GM18498 (cell line): Measurements from ENCODE around the gene ZDHHC1.

Experiments
- ATAC-seq: cut with Tn5 transposase; IDR thresholded peaks from one replicate; pipeline ENCODE4 v1.9.1; 2021; ENCODE audit warnings: mild to moderate bottlenecking, moderate library complexity; ENCODE audit not compliant: unreplicated experiment

Gene ZDHHC1

DNA sequence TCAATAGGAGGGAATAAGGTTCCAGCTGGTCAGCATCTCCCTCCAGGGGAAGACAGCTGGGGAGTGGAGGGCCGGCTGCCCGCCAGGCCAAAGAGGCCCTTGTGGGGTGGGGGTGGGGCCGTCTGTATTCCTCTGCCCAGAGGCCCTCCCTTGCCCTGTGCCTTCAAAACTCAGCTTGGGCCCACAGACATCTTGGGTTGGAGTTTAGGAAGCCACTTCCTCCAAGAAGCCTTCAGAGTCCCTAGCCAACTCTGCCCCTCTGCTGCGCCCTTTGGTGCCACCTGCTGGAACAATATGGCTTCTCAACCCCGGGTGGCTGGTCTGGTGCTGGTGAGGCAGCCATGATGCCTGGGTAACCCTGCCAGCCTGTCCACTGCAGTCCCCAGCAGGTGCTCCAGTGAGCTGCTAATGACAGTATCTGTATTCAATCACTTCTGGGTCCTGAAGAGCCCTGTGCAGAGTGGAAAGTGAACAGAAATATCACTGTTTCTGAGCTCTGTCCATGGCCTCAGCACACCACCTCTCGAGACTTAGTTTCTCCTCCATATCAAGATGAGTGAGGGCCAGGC, 31.3 kb upstream of the ZDHHC1 start:
- ATAC-seq = no peak

DNA sequence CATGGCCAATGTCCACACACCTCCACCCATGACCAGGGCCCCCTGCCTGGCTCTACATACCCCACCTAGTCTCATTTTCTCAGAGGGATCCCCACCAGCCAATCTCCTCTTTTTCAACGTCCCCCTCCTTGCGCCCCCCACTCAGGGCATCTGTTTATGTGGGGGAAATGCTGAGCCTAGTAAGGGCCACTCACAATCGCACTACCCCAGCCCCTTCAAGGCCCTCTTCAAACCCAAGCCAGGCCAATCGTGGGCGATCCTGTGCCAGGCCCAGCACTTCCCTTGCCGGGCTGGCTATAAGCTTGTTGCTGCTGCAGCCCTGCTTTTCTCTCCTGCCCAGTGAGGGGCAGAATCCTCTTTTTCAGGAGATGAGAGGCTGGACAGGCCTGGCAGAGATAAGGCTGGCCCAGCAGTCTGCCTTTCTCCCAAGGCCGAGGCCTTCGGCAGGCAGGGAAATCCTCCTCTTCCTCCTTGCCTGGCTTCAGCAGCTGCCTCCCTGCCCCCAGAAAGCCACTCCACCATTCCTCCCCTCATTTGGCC, 30.8 kb upstream of the ZDHHC1 start:
- no peak for ATAC-seq

DNA sequence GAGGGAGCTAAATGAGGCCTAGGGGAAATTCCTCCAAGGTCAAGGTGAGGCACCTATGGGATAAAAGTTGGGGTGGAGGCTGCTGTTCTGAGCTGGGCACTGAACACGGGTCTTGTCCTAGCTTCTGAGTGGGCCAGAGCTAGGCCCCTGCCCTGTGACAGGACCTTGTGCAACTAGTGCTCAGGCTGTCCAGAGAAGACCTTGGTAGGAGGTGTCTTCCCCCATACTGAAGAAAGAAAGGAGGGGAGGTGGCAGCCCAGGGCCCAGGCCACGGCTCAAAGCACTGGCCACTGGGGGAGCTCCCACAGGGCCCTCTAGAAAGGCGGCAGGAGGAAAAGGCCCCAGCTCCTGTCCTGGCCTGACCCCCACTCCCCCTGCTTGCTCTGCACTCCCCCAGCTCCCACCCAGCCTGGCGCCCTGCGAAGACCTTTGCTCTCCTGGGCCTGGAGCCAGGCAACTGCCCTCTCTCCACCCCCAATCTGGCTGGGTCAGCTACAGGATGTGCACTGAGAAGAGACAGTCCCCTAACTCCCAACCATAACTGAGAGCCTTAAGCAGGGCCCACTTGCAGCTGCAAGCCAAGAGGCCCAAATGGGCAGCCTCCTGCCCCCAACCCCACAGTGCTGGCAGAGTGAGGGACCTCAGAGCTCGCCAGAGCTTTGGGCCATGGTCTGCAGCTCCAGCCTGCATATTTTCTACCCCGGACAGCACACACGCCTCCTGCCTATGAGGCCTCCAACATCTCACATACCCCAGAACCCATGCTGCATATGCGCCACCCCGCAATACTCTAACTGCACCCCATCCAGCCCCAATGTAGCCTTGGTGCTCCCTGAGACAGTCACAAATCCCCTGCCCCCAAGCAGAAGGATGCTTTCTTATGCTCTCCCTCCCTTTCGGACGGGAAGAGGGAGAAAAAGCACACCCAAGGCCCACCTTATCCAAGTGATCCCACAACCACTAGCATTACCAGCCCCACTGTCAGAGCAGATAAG, 29.9 kb upstream of the ZDHHC1 start:
- ATAC-seq = no peak

DNA sequence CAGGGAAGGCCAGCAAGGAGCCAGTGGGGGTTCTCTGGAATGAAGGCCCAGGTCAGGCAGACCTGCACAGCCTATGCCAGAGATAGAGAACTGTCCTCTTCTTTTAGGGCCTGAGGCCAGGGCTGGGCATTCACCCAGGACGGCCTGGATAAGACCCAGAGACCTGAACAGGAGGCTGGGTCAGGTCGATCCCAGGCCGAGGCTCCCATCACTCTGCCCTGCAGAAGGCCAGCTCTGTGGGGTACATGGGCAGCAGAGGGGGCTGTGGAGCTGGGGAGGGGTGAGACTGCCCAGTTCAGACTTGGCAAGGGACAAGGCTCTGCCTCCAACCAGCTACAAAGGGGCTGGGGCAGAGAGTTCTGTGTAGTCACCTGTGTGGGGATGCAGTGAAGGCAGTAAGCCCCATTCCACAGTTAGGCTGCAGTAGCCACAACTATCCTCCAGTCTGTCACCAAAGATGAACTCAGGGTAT, 29.2 kb upstream of the ZDHHC1 start:
- ATAC-seq = no peak

DNA sequence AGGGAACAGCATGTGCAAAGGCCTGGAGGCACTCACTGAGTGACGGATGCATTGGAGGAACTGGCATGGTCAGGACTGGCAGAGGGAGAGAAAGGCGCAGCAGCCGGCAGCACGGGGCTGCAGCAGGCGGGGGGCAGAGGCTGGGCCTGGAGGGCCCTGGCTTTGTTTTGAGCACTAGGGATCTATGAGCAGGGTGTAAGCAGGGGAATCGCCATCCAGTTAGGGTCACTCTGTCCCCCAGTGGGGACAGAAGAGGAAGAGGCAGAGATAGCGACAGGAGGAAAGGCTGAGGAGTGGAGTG, 28.8 kb upstream of the ZDHHC1 start:
- ATAC-seq = no peak

DNA sequence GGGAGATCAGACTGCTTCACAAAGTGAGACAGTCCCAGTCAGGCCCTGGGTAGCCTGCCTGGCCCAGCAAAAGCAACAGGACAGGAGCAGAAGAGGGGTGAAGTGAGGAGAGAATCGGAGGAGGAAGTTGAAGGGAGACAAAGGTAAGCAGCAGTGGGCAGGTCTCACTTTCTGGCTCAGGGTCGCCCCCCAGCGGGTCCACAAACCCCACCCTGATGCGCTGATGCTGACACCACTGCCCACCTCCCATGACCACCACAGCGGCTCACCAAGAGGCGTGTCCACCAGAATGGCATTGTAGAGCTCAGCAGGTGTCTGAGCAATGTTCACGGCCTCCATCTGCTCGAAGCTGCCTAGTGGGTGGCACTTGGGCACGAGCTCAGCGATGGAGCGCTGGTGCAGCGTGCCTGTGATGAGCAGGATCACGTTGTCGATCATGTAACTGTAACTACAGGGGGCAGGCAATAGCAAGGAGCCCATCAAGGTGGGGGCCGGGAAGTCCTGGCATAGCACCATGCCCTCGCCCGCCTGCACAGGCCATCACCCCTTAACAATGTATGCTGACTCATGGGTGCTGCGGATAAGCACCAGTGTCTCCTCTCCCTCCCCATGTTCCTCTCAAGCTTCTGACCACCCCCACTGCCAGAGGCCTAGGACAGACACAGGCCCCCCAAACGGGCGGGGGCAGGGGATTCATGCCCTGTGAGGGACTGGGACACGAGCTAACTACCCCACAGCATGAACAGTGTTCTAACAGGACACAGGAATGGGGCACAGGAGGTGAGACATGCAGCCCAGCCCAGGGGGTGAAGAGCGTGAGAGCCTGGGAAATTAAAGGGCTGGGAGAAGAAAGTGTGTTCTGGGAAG, 28.2 kb upstream of the ZDHHC1 start:
- no peak for ATAC-seq

DNA sequence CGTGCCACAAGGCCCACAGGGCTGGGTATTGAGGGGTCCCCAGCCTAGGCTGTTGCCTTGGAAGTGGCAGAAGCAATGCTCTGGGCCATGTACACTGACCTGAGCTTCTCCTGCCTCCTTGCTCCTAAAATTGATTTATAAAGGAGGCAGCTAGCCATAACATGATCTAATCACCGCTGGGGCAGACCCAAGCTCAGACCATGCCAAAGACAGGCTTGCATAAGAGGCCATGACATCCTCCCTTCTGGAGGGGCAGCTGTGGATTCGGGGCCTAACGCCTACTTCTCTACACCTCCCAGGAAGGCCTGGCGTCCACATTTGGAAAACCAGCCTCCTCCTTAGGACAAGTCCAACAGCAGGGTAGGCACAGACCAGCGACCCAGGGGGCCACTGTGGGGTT, 27.0 kb upstream of the ZDHHC1 start:
- ATAC-seq = no peak

DNA sequence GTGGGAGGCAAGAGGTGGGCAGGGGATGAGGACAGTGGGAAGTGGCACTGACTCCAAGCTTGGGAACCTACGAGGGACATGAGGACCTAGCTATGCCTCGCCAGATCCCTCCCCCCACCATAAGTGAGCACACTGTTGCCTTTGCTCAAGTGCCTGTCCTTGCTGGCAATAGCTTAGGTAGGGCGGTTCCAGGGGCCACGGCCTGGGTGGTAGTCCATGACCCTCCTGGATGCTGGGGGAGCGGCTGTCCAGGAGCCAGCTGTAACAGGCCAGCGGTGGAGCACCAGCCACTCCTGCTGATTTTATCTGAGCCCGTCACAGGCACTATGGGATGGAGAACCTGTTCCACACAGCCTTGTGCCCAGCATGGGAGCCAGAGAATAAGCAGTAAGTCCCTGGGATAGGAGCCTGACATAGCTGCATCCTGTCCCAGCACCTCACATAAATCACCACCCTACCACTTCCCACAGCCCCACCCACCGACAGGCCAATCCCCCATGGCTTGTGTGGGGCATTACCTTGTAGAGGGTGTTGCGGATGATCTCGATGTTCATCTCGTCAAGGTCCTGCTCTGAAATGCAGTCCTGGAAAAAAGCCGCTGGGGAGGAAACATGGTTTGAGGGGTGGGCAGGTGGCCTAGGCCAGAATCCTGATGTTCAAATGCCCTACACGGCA, 26.4 kb upstream of the ZDHHC1 start:
- ATAC-seq = no peak

DNA sequence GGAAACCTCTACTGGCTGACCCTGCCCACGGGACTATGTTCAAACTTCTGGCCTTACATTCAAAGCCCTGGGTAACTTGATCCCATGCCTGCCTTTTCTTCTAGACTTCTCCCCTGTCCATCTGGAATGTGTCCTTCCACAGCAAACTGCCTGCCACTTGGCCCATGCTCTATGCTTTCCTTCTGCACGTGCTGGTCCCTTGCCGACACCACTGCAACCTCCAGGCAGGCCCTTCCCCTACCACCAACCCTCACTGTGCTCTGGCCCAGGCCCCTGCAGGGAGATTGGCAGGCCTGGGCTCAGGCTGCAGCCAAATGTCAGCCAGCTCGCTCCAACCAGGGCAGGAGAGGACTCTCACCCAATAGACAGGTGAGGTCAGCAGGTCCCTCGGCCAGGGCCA, 25.6 kb upstream of the ZDHHC1 start:
- ATAC-seq = no peak

DNA sequence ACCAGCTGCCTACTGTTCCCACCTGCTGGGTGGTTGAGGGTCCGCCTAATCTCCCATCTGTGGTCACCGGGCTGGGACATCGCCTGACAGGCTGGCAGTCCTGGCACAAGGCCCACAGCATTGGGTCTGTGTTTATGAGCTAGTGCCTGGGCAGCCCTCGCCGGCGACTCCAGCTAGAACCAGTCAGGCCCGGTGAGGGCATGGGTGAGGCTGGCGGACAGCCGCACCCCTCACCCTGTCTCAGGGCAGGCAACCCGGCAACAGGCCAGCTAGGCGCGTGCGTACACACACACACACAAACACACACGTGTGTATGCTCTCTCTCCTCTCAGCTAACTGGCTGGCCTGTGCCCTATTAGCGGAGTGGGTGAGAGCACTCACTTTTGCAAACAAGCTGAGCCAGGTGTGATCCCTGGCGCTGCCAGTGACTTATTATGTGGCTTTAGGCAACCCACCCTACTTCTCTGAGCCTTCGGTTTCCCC, 25.0 kb upstream of the ZDHHC1 start:
- no peak for ATAC-seq

DNA sequence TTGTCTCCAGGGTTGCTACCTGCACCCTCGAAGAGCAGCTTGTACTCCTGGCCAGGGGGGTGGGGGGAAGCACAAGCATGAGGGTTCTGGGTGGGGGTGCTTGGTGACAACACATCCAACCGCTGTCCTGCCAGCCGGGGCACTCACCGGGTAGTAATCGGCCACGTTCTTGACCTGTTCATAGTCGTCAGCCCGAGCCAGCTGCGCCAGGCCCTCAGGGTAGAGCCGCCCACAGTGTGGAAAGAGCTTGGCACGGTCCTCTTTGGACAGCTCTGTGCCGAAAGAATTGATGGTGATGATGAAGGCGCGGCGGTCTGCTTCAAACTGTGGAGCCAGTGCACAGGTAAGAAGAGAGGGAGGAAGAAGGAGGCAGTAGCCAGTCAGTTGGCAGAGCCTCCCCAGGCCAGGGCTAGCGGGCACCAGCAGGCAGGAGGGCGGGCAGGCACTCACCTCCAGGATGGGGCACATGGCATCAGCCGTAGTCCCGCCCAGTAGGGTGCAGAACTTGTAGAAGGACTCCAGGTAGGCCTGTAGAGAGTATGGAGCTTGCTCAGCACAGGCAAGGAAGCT, 22.6 kb upstream of the ZDHHC1 start:
- ATAC-seq = no peak

DNA sequence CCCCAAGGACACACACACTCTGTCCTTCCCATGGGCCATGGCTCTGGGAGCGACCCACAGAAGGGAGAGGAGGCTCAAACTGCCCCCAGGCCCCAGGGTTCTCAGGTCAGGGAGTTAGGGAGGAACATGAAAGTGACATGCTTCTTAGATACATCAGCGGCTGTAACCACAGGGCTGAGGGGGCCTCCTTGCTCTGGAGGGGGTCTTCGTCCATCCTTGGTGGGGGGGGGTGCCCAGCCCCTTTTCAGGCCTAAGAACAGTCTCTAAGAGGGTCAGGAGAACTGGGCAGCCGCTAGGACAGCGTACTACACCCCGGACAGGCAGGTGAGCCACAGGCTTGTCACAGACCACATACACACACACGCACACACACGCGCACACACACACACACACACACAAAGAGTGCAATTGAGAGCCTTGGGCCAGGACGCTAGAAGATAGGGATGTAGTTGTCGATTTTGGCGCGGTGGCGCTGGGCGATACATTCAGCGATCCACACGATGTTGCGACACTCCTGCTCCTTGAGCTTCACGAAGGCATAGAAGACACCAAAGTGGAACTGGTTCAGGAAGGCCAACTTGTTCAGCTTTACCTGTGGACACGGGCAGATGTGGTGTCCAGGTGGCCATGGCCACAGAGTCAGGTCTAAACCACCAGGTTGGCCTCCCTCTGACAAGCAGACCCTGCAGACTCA, 22.0 kb upstream of the ZDHHC1 start:
- ATAC-seq = no peak

DNA sequence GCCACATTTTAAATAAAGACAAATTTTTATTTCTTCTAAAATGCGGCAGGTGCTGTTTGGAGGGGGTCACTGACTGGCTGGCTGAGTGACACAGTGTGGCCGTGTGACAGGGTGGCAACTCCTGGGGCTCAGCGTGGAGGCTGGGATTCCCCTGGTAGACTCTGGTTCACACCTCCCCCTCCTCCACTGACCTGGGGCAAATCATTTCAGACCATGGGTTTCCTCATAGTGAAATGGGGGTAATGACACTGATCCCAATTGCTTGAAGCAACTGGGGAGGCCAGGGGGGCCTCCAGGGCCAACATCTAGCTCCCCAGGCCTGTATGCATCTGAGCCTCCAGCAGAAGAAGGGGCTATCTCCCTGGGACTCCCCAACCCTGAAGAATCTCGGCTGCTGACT, 21.2 kb upstream of the ZDHHC1 start:
- no peak for ATAC-seq

DNA sequence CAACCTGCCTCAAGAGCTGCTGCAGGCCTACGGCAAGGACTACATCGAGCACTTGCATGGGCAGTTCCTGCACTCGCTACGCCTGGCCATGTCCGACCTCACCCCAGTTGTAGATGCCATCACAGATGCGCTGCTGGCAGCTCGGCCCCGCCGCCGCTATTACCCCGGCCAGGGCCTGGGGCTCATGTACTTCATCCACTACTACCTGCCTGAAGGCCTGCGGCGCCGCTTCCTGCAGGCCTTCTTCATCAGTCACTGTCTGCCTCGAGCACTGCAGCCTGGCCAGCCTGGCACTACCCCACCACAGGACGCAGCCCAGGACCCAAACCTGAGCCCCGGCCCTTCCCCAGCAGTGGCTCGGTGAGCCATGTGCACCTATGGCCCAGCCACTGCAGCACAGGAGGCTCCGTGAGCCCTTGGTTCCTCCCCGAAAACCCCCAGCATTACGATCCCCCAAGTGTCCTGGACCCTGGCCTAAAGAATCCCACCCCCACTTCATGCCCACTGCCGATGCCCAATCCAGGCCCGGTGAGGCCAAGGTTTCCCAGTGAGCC, 20.4 kb upstream of the ZDHHC1 start:
- ATAC-seq = no peak

DNA sequence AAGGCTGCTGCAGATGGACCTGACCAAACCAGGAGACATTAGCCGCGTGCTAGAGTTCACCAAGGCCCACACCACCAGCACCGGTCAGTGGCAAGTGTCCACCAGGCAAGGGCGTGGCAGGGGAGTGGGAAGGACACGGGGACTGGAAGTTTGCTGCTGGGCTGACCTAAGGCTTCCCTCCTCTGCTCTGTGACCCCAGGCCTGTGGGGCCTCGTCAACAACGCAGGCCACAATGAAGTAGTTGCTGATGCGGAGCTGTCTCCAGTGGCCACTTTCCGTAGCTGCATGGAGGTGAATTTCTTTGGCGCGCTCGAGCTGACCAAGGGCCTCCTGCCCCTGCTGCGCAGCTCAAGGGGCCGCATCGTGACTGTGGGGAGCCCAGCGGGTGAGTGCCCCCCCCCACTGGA, 19.5 kb upstream of the ZDHHC1 start:
- ATAC-seq = no peak

DNA sequence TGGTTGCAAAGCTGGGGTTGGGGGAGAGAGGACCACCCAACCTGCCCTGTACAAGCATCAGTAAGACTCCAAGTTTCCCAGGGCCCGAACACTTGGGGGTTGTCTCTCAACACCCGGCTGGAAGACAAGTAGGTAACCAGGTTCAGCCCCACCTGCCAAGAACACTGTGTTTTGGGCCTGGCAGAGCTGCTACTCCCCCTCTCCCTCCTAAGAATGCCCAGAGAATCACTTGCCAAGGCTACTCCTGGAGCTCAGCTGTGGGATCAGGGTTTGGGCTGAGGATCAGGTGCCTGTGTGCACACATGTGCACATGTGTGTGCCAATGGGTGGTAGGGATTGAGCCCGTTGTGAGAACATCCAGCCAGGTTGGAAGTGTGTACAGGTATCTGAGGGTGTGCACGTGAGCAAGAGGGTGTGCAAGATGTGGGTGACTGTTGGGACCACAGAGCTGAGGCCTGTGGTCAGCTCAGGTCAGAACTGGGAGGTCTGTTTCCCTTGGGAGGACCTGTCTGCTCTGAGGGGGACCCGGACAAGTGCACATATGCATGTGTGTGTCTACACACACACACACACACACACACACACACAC, 16.9 kb upstream of the ZDHHC1 start:
- ATAC-seq = no peak

DNA sequence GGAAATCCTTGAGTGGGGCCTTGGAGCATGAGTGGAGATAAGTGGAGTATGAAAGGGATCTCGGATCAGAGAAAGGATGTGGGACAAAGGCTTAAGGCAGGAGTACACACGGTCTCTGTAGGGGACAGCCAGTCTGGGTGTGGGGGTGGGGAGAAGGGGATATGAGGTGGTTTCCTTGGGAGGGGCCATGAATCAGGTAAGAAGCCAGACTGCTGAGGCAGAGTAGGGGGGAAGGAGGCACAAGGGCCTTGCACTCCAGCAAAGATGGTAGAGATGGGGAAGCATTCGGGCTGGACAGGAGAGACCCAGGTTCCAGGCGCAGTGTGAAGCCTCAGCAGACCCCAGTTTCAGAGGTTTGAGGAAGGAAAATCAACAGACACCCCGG, 16.2 kb upstream of the ZDHHC1 start:
- no peak for ATAC-seq

DNA sequence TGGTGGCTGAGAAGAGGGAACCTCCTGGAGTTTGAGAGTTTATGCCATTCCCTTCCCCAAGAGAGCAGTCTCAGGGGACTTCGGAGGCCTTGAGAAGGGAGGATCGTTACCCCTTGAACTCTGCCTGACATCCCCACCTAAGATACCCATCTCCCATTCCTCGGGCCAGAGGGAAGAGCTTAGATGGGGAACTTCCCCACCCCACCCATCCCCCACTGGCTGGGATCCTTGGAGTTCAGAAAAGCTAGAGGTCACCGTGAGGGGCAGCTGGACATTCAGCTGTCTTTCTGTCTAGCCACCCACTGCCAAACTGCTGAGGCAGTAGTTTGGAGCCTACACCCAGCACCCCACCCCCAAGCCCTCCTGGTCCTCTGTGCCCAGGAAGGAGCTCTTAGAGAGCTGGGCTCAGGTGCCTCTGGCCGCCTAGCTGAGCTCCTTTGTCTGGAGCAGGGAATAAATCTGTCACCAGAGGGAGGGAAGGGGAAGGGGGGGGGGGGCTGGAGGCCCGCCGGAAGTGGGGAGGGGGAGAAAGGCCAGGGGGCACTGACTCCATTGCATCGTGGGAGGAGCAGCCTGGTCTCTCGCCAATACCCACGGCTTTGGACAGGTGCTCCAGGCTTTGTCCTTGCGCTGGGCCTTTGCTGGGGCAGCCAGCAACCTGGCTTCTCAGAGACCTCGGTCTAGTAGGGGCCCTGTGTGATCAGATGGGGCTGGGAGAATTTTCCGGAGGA, 15.7 kb upstream of the ZDHHC1 start:
- ATAC-seq = no peak
